Measurements from ENCODE around the gene RHOBTB3. TPM values are rescaled to one million over a fixed set of nuclear protein-coding genes. Genes with fewer than 3 reads are reported as not detected.

Gene RHOBTB3
- polyA plus RNA-seq, 2 of the 4 experiments (the other 2 are of a cell fraction), result 9.1 to 28.6 TPM

DNA sequence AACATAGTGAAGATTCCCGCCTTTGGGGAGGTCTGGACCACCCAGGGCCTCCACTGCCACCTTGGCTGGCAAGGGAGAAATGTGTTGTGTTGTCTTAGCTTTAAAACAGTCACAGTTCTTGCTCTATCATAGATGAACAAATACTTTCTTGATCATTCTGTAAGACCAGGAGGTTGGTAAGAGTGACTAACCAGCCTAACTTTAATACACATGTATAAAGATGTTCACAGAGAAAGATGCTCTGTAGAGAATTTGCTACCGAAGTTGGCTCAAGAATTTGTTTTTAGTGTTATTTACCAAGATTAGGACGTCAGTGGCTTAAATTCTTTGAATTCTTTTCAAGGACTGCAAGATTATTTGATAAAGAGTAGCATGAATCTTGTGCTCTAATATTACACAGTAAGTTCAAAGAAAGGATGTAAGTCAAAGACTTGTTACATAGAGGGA, 63.0 kb downstream of the RHOBTB3 start:
- CTCF ChIA-PET, result interaction anchor here (5.2 to 16.1 kb wide), 2 partner anchors 12 to 51 kb away, joined by 60 to 469 read pairs; no protein-coding TSS in a partner anchor
- peak overlapping the region; percentile 79 to 83 for H3K27ac ChIP-seq
- peak; percentile 8 to 76 for DNase-seq (ENCODE audit: low read depth in 1 of 2, low spot score in 1 of 2)
- peak; percentile 86 to 92 for ATAC-seq
- no peak overlapping the region for H3K4me3 ChIP-seq
- peaks cover 70% of the 10 kb centered on the region for H3K4me1 ChIP-seq
- H3K9me3 ChIP-seq, result no peaks in the 10 kb centered on the region
- TF ChIP-seq MAFK (IDR thresholded peaks at IDR 0.05; ENCODE audit: partially characterized antibody) (no peak), HEYL (CRISPR knock-in tag; IDR thresholded peaks at IDR 0.05) (no peak), GATA3 (IDR thresholded peaks at IDR 0.05; ENCODE audit: borderline replicate concordance) (peak; percentile 90), CBX8 (IDR thresholded peaks at IDR 0.05) (no peak), CEBPB (IDR thresholded peaks at IDR 0.05) (peak in 1 of 2 experiments; percentile 37; a peak in 1 of 4 replicates), MAX (IDR thresholded peaks at IDR 0.05) (no peak), JUNB (IDR thresholded peaks at IDR 0.05) (peak; percentile 73), POLR2AphosphoS2 (conservative IDR thresholded peaks at IDR 0.05; ENCODE audit: low read length) (no peak), HOXB5 (CRISPR knock-in tag; IDR thresholded peaks at IDR 0.05) (0 out of 2 replicates have a peak, but pooled peaks have one; percentile 46), SMC3 (IDR thresholded peaks at IDR 0.05) (peak; percentile 32; the same call in 1 of the 3 replicates), FOSL2 (IDR thresholded peaks at IDR 0.05) (no peak), FOSL2 (CRISPR knock-in tag; IDR thresholded peaks at IDR 0.05) (peak; percentile 61), JUN (IDR thresholded peaks at IDR 0.05) (peak; percentile 30 to 90; a peak in 1 of 5 replicates), SREBF2 (IDR thresholded peaks at IDR 0.05) (no peak), EP300 (IDR thresholded peaks at IDR 0.05) (peak; percentile 69 to 83; a peak in 4 of 5 replicates), HES2 (IDR thresholded peaks at IDR 0.05) (0 out of 2 replicates have a peak, but pooled peaks have one; percentile 17), CBX2 (IDR thresholded peaks at IDR 0.05; ENCODE audit: borderline replicate concordance, low read depth) (no peak)
- TF ChIP-seq, protein P1, sequence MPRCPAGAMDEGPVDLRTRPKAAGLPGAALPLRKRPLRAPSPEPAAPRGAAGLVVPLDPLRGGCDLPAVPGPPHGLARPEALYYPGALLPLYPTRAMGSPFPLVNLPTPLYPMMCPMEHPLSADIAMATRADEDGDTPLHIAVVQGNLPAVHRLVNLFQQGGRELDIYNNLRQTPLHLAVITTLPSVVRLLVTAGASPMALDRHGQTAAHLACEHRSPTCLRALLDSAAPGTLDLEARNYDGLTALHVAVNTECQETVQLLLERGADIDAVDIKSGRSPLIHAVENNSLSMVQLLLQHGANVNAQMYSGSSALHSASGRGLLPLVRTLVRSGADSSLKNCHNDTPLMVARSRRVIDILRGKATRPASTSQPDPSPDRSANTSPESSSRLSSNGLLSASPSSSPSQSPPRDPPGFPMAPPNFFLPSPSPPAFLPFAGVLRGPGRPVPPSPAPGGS (IDR thresholded peaks at IDR 0.05), result 0 out of 3 replicates have a peak, but pooled peaks have one; percentile 17
- POLR2A ChIA-PET, result interaction anchor here (0.8 to 1.5 kb wide), 2 partner anchors 29 to 40 kb away, joined by 3 to 6 read pairs; partner anchors contain the start of gene GLRX
- 7% methylated on average over 3 of the region's 3 CpGs for WGBS (ENCODE audit: missing lambda C conversion rate)
- H3K4me2 ChIP-seq, result peak overlapping the region; percentile 64
- FAIRE-seq, result no peak

DNA sequence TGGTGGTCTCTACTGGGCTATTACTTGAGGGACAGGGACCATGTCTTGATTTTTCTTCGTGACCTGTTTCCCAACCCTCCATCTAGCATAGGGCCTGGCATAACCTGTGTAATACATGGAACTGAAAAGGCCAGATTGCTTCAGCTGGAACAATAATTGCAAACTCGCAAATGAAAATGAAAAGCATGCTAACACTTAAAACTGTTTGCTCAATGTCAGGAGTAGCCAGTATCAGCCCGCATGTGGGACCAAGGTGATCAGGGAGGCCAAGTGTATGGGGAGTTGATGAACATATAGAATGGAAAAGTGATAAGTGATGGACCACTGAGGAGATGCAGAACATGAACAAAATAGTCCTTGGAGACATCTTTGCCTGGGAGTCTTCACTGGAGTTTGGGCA, 66.2 kb downstream of the RHOBTB3 start:
- Histone ChIP-seq H3K4me3 (no peak overlapping the region), H3K4me2 (no peak overlapping the region), H3K9me3 (no peaks in the 10 kb centered on the region), H3K27ac (peak overlapping the region; percentile 18 to 34; a peak in 2 of 6 replicates), H3K4me1 (peaks cover 62% of the 10 kb centered on the region)
- FAIRE-seq (no peak), ATAC-seq (no peak), DNase-seq (ENCODE audit: low read depth in 1 of 2, low spot score in 1 of 2) (no peak)
- CTCF ChIA-PET, result interaction anchor here (0.9 to 1.4 kb wide), 2 partner anchors 11 to 37 kb away, joined by 3 read pairs; no protein-coding TSS in a partner anchor
- WGBS (ENCODE audit: missing lambda C conversion rate), result 87% methylated on average over 3 of the region's 3 CpGs
- POLR2A ChIA-PET, result no interaction called here
- TF ChIP-seq EHF (CRISPR knock-in tag; IDR thresholded peaks at IDR 0.05) (no peak), CEBPB (IDR thresholded peaks at IDR 0.05) (no peak), REST (IDR thresholded peaks at IDR 0.05) (no peak), RFX5 (IDR thresholded peaks at IDR 0.05) (no peak), SREBF2 (IDR thresholded peaks at IDR 0.05) (no peak), E2F6 (IDR thresholded peaks at IDR 0.05; ENCODE audit: borderline replicate concordance, low read depth) (no peak), MAZ (IDR thresholded peaks at IDR 0.05; ENCODE audit: borderline replicate concordance, low read depth, low read length) (no peak), HEYL (CRISPR knock-in tag; IDR thresholded peaks at IDR 0.05) (no peak), CBX8 (IDR thresholded peaks at IDR 0.05) (no peak), CHD2 (IDR thresholded peaks at IDR 0.05; ENCODE audit: low read length, partially characterized antibody) (no peak), POLR2A (IDR thresholded peaks at IDR 0.05; ENCODE audit: low read length) (no peak), ZNF302 (CRISPR knock-in tag; IDR thresholded peaks at IDR 0.05) (no peak), TFCP2L1 (CRISPR knock-in tag; IDR thresholded peaks at IDR 0.05) (no peak), MYC (IDR thresholded peaks at IDR 0.05; ENCODE audit: borderline replicate concordance, low read length) (no peak), RARB (CRISPR knock-in tag; IDR thresholded peaks at IDR 0.05) (no peak), KDM5A (IDR thresholded peaks at IDR 0.05) (no peak)

Measured in A549 (cell line).